Ectodermal cell (in vitro differentiated cells): ENCODE measurements around the gene DIP2C.
"Not testable (repeated sequence)": the region's sequence is repeated elsewhere in the genome, so short reads cannot be mapped to it uniquely, and the experiment has no call there.

ENCODE experiments used
- H3K27ac ChIP-seq: 2 replicates; pipeline ENCODE4 v1.7.0; 2013; ENCODE audit warnings: mild to moderate bottlenecking, low read depth, low read length; ENCODE audit not compliant: insufficient read depth, poor library complexity, severe bottlenecking
- H3K27me3 ChIP-seq: 2 replicates; pipeline ENCODE4 v1.7.0; 2013; ENCODE audit warnings: mild to moderate bottlenecking, low read length; ENCODE audit not compliant: insufficient read depth, control insufficient read depth, poor library complexity, severe bottlenecking
- H3K36me3 ChIP-seq: one replicate; pipeline ENCODE4 v1.7.0; 2013; ENCODE audit warnings: low read length; ENCODE audit not compliant: control insufficient read depth, insufficient read depth
- H3K4me1 ChIP-seq: one replicate; pipeline ENCODE4 v1.7.0; 2013; ENCODE audit warnings: low read length; ENCODE audit not compliant: control insufficient read depth, insufficient read depth
- H3K4me3 ChIP-seq: 2 replicates; pipeline ENCODE4 v1.7.0; 2013; ENCODE audit warnings: low read depth, low read length, control low read depth; ENCODE audit not compliant: insufficient read depth
- H3K9me3 ChIP-seq: 2 replicates; pipeline ENCODE4 v1.7.0; 2013; ENCODE audit warnings: mild to moderate bottlenecking, low read length, moderate library complexity; ENCODE audit not compliant: control insufficient read depth
- WGBS, 2 experiments: methylation state at CpG; one replicate each; pipeline ENCODE4 v1.1.7; 2013; ENCODE audit warnings: missing lambda C conversion rate in 2 of 2; 5-methylcytosine and 5-hydroxymethylcytosine counted together

The DIP2C gene

DNA sequence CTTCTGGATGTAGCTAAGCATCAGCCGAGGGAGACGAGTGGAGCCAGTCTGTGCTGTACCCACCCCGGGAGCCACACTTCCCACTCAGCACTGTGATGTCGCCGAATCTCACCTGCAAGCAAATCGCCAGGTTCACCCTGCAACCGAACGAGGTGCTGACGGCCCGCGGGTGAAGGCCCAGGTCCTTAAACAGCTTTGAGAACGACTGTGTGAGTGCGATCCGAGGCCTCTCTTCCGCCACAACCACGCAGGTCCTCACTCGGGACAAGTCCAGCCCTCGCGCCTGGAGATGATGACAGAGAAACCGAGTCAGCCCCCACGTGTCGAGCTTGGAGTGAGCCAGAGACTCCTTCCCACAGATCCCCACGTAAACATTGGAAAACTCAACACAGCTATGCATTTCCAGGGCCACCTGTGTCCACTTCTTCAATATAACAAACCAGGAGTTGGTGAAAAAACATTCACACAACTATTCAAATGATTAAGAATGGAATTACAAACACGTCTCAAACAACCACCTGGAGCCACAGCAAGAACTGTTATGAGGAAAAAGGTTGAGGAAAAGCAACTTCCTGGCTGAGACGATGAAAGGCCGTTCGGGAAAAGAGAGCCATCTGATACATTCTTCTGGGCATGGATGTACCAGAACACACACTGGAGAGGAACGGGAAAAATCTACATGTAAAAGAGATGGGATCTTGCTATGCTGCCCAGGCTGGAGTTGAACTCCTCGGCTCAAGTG, 362.4 kb downstream of the DIP2C start:
- peaks cover 11% of the 10 kb centered on the region for H3K36me3 ChIP-seq
- no peak overlapping the region for H3K4me3 ChIP-seq
- no peak overlapping the region for H3K27ac ChIP-seq
- no peaks in the 10 kb centered on the region for H3K9me3 ChIP-seq
- WGBS, 2 experiments: 92% methylated on average over 29 of the region's 29 CpGs
- H3K27me3 ChIP-seq: no peaks in the 10 kb centered on the region
- H3K4me1 ChIP-seq: no peaks in the 10 kb centered on the region

DNA sequence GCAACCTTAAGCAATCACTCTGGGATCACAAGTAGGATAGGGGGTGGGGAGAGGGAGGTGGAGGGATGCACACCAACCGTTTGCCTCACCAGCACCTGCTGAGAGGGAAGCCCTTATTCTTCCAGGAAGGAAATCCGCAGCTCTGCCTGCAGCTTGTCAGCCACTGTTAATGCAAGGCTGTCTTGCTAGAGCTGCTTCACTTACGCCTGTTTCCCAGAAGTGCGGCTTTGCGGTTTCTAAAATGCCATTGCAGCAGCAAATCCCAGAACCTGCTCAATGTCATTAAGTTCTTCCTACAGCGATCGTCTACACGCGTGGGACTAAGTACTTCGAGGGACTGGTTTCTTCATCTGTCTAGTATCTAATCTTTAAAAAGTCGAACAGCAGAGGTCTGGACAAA, 363.1 kb downstream of the DIP2C start:
- Histone ChIP-seq H3K36me3 (peaks cover 11% of the 10 kb centered on the region), H3K9me3 (no peaks in the 10 kb centered on the region), H3K27me3 (no peaks in the 10 kb centered on the region), H3K4me3 (no peak overlapping the region), H3K27ac (no peak overlapping the region), H3K4me1 (no peaks in the 10 kb centered on the region)
- 84 to 86% methylated on average over 11 of the region's 11 CpGs for WGBS, 2 experiments

DNA sequence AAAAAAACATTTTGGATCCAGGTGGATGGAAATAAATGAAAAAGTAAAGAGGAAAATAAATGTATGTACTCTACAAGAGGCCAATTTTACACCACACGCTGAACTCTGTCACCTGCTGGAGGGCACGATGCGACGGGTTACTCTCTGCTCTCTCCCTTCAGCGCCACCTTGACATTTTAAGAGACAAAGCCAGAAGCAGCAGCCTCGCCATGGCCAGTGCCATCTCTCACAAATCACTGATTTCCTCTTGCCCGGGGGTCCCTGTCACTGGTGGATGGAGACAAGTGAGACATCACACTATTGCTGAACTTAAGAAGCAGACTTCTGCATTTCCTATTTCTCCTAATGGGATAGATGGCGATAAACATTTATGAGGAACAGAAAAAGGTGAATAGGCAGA, 364.2 kb downstream of the DIP2C start:
- WGBS, 2 experiments: 94 to 95% methylated on average over 8 of the region's 8 CpGs
- no peaks in the 10 kb centered on the region for H3K9me3 ChIP-seq
- H3K27ac ChIP-seq: no peak overlapping the region
- H3K36me3 ChIP-seq: peaks cover 11% of the 10 kb centered on the region
- H3K4me3 ChIP-seq: no peak overlapping the region
- no peaks in the 10 kb centered on the region for H3K4me1 ChIP-seq
- no peaks in the 10 kb centered on the region for H3K27me3 ChIP-seq

DNA sequence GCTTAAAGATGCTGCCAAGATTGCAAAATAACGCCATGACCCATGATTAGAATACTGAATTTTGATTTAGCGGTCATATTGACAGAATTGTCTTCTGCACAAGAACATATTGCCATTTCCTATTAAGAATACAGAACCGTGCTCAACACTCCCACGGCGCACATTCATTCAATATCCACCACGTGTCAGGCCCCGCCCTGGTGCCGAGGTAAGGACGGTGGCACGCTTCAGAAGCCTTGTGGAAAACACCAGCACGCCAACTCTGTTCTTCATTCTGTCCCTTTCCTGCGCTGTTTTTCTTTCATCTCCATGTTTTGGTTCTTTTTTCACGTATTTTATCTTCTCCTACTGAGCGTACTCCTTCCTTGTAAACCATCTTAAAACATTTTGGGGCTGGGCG, 364.9 kb downstream of the DIP2C start:
- Histone ChIP-seq H3K9me3 (no peaks in the 10 kb centered on the region), H3K4me3 (no peak overlapping the region), H3K27ac (no peak overlapping the region), H3K36me3 (peaks cover 11% of the 10 kb centered on the region), H3K27me3 (no peaks in the 10 kb centered on the region), H3K4me1 (no peaks in the 10 kb centered on the region)
- 91 to 95% methylated on average over 15 of the region's 15 CpGs for WGBS, 2 experiments

DNA sequence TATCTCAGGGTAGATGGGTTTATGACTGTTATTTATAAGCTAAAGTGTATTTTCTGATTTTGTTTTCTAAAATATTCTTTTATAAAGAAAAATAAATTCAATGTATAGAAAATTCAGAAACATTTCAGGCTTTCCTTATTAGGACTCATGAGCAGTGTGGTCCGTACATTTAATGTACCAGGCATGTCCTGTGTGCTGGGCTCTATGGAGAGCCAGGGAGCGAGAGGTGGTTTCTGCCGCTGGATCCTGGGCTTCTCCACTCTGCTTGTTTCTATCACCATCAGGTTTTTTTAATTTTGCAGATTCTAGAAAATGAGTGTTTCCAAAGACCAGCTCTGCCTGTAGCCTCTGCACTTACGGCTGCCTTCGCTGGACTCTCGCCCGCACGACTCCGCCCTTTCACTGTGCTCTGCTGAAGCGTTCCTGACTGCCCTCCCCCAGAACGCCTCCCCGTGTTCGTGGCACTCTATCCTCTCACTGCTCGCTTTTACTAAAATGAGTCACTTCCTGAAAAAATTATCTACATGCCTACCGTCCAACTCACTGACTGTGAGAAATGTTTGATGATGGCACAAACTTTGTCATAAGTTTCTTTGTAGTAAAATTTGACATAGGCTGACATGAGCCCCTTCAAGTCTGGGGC, 365.7 kb downstream of the DIP2C start:
- Histone ChIP-seq H3K36me3 (peaks cover 11% of the 10 kb centered on the region), H3K9me3 (no peaks in the 10 kb centered on the region), H3K27me3 (no peaks in the 10 kb centered on the region), H3K27ac (no peak overlapping the region), H3K4me1 (no peaks in the 10 kb centered on the region), H3K4me3 (no peak overlapping the region)
- WGBS, 2 experiments: 88 to 95% methylated on average over 14 to 15 of the region's 15 CpGs

DNA sequence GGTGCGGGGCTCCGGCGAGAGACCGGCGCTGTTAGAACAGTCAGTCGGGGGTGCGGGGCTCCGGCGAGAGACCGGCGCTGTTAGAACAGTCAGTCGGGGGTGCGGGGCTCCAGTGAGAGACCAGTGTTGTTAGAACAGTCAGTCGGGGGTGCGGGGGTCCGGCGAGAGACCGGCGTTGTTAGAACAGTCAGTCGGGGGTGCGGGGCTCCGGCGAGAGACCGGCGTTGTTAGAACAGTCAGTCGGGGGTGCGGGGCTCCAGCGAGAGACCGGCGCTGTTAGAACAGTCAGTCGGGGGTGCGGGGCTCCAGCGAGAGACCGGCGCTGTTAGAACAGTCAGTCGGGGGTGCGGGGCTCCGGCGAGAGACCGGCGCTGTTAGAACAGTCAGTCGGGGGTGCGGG, 366.4 kb downstream of the DIP2C start:
- H3K9me3 ChIP-seq, H3K27me3 ChIP-seq, H3K4me1 ChIP-seq, H3K27ac ChIP-seq, H3K4me3 ChIP-seq: not testable (repeated sequence)
- 91 to 93% methylated on average over 27 of the region's 43 CpGs for WGBS, 2 experiments
- peaks cover 11% of the 10 kb centered on the region for H3K36me3 ChIP-seq

DNA sequence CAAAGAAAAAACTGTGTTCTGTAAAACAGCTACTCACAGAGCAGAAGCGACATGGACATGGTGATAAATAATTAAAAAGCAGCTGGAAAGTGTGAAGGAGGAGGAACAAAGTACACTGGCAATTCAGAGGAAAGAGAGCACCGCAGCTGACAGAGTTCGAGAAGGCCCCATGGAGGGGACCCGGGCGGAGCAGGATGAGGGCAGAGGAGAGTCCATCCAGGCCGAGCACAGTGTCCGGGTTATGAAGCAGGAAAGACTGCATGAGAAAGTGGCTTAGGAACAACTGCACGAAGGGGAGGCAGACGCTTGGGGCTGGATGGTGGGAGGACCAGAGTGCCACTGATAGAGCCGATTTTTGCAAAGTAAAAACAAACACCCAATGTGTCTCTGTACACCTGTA, 368.7 kb downstream of the DIP2C start:
- H3K27ac ChIP-seq: no peak overlapping the region
- no peaks in the 10 kb centered on the region for H3K9me3 ChIP-seq
- WGBS, 2 experiments: 95 to 96% methylated on average over 10 of the region's 10 CpGs
- H3K4me3 ChIP-seq: no peak overlapping the region
- H3K36me3 ChIP-seq: peaks cover 11% of the 10 kb centered on the region
- no peaks in the 10 kb centered on the region for H3K27me3 ChIP-seq
- H3K4me1 ChIP-seq: no peaks in the 10 kb centered on the region

DNA sequence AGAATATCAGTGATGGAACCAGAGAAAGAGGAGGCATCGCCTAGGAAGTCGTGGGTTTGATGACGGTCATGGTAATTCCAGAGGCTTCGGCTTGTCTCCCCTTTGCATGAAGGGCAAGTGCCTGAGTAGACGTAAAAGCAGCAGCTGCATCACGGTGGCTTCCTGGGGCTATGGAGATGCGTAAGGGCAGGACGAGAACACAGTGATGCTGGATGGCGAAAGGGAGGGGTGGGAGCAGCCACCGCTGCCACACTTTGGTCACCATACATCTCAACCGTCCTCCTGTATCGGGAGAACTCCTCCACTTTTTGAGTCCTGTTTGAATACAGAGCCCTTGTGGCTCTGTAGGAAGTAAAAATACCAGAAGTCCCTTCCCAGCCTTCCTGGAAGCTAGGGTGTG, 371.5 kb downstream of the DIP2C start:
- no peaks in the 10 kb centered on the region for H3K36me3 ChIP-seq
- no peak overlapping the region for H3K4me3 ChIP-seq
- no peaks in the 10 kb centered on the region for H3K27me3 ChIP-seq
- no peaks in the 10 kb centered on the region for H3K9me3 ChIP-seq
- 93 to 96% methylated on average over 12 of the region's 12 CpGs for WGBS, 2 experiments
- H3K27ac ChIP-seq: no peak overlapping the region
- no peaks in the 10 kb centered on the region for H3K4me1 ChIP-seq

DNA sequence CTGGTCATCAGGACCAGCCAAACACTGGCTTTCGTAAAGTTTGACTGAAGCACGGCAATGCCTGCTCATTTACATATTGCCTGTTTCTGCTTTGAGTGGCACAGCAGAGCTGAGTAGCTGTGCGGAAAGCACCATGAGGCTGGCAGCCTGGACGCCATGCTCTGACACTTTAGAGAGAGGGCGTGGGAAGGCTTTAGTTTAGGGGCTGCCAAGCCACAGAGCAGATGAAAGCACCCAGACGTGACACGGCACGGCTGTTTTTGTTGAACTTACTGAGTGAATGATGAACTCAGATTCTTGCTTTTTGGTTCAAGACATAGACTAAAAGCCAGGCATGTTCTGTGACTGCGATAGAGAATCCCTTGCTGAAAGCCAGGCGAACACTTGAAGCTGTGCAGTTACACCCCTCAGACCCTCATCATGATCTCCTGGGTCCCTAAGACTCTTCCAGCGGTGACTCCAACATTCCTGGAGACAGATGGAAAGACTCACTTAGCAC, 372.1 kb downstream of the DIP2C start:
- H3K36me3 ChIP-seq: no peaks in the 10 kb centered on the region
- no peaks in the 10 kb centered on the region for H3K27me3 ChIP-seq
- WGBS, 2 experiments: 85 to 87% methylated on average over 11 of the region's 11 CpGs
- H3K4me3 ChIP-seq: no peak overlapping the region
- H3K9me3 ChIP-seq: no peaks in the 10 kb centered on the region
- H3K4me1 ChIP-seq: no peaks in the 10 kb centered on the region
- no peak overlapping the region for H3K27ac ChIP-seq

DNA sequence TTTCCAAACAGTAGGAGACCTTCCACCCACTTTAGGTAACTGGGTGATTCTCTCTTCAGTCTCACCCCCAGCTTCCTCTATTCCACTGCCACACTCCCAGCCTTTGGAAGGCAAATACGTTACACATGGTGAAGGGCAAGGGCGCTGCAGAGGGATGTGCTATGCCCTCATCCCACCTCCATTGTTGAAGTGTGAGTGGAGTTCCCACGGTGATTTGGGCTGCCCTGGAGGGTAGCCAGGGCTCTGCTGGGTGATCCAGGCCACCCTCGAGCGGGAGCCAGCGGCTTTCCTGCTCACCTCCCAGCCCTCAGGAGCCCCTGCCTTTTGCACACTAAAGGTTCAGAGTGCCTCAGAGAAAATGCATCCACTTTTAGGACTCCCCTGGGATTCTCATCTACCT, 373.1 kb downstream of the DIP2C start:
- 93 to 95% methylated on average over 6 of the region's 6 CpGs for WGBS, 2 experiments

More for the DNA sequence above, 373.1 kb downstream of the DIP2C start:
- H3K27me3 ChIP-seq: no peaks in the 10 kb centered on the region
- no peak overlapping the region for H3K4me3 ChIP-seq
- H3K9me3 ChIP-seq: no peaks in the 10 kb centered on the region
- no peaks in the 10 kb centered on the region for H3K4me1 ChIP-seq
- H3K27ac ChIP-seq: no peak overlapping the region
- H3K36me3 ChIP-seq: no peaks in the 10 kb centered on the region
